ENCODE results near the gene PSMD1. TPM values are rescaled to one million over a fixed set of nuclear protein-coding genes. Genes with fewer than 3 reads are reported as not detected.
A peak's percentile ranks its signal among the peaks of the same experiment; 100 is the strongest.
"Not testable (repeated sequence)": the region's sequence is repeated elsewhere in the genome, so short reads cannot be mapped to it uniquely, and the experiment has no call there.

The PSMD1 gene
- total RNA-seq, 1 donor from 2014 or later = 59.0 TPM

- no peaks in the 10 kb centered on the region for H3K9me3 ChIP-seq
- intact Hi-C loops (cut with DNase I) = loop anchor here (10.0 kb wide), 1 partner anchor 92 kb away; no protein-coding TSS in a partner anchor
- no peaks in the 10 kb centered on the region for H3K36me3 ChIP-seq
- no peak overlapping the region for H3K4me3 ChIP-seq
- DNase-seq = no peak
- peaks cover 16% of the 10 kb centered on the region for H3K4me1 ChIP-seq
- no peak for ATAC-seq
- H3K27ac ChIP-seq = no peak overlapping the region
- TF ChIP-seq, protein P1, sequence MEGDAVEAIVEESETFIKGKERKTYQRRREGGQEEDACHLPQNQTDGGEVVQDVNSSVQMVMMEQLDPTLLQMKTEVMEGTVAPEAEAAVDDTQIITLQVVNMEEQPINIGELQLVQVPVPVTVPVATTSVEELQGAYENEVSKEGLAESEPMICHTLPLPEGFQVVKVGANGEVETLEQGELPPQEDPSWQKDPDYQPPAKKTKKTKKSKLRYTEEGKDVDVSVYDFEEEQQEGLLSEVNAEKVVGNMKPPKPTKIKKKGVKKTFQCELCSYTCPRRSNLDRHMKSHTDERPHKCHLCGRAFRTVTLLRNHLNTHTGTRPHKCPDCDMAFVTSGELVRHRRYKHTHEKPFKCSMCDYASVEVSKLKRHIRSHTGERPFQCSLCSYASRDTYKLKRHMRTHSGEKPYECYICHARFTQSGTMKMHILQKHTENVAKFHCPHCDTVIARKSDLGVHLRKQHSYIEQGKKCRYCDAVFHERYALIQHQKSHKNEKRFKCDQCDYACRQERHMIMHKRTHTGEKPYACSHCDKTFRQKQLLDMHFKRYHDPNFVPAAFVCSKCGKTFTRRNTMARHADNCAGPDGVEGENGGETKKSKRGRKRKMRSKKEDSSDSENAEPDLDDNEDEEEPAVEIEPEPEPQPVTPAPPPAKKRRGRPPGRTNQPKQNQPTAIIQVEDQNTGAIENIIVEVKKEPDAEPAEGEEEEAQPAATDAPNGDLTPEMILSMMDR (IDR thresholded peaks at IDR 0.05) = no peak
- H3K27me3 ChIP-seq = no peaks in the 10 kb centered on the region
Measured at GRCh38 chr2:231196592-231196991, 139.9 kb downstream of the PSMD1 start.

DNA sequence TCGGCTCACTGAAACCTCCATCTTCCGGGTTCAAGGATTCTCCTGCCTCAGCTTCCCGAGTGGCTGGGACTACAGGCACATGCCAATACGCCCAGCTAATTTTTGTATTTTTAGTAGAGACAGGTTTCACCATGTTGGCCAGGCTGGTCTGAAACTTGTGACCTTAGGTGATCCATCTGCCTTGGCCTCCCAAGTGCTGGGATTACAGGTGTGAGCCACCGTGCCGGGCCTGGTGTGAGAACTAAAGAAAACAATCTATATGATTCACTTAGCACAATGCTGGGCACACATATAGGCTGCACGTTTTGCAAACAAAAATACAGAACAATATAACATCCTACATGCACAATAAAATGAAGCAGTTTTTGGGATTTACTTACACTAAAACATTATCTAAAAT lies 140.5 kb downstream of the PSMD1 start:
- not testable (repeated sequence) for DNase-seq, ATAC-seq, H3K27me3 ChIP-seq, H3K36me3 ChIP-seq, H3K27ac ChIP-seq, H3K9me3 ChIP-seq, H3K4me3 ChIP-seq
- intact Hi-C loops (cut with DNase I) = loop anchor here (10.0 kb wide), 1 partner anchor 92 kb away; no protein-coding TSS in a partner anchor
- H3K4me1 ChIP-seq = peaks cover 10% of the 10 kb centered on the region

DNA sequence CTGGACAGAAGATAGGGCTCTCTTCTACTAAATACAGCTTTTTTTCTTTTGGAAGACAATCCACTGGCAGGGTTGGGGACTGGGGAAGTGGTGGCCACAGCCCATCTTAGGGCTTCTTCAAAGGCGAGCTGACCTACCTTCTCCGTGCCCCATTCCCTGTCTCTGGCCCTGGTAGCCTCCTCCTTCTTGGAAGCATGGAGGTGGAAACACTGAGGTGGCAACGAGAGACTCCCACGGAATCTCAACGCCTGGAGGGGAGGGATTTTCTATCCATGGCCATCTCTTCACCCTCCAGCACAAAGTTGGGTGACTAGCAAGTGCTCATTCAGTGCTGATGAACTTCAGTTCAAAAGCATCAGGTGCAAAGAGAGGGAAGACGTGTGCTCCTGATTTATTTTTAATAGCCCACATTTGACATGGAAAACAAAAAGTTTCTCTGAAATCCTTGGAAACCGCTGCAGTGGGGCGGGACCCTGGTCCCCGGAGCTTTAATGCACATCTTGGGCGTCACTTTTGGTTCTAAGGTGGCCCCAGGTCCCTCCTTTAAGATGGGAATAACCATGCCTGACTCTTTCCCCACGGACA lies 141.1 kb downstream of the PSMD1 start:
- Histone ChIP-seq H3K4me3 (peak overlapping the region; percentile 87), H3K27ac (peak overlapping the region; percentile 53), H3K4me1 (peaks cover 10% of the 10 kb centered on the region), H3K27me3 (no peaks in the 10 kb centered on the region), H3K36me3 (no peaks in the 10 kb centered on the region), H3K9me3 (no peaks in the 10 kb centered on the region)
- TF ChIP-seq, protein P1 (IDR thresholded peaks at IDR 0.05) = no peak
- no peak for ATAC-seq
- DNase-seq = no peak
- intact Hi-C loops (cut with DNase I) = loop anchor here (10.0 kb wide), 1 partner anchor 93 kb away; no protein-coding TSS in a partner anchor

DNA sequence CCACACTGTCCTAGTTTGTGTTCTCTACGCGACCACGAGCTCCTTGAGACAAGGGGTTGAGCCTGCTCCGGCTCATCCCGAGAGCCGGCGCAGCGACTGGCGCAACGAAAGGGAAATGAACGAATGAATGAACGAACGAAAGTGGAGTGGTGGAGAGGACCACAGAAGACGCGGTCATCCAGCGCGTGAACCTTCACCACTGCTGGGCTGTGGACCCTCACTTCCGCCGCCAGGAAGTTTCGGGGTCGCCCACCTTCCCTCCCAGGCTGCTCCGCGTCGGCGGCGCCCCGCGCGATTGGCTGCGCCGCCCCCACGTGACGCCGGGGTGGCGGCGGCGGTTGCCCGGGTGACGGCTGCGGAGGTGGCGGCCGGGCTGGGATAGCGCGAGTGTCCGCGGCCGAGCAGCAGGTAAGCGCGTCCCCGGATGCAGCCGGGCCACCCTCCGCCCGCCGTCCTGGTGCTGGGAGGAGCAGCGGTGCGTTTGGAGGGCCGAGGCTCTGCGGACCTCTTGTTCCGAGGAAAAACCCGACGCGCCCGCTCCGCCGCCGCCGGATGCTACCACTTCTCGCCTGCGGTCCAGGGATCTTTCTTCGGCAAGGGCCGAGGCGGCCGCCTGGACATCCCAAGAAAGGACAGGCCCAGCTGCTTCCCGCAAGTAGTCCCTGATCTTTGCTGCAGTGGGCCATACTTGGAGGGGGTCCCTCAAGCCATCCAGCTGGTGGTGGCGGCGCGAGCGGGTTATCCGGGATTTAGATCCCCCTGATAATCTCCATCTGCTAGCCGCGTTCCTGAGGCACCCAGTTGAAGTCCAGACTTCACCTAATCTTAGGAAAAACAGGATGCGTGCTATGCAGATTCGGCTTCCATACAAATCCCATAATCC lies 141.9 kb downstream of the PSMD1 start, which contains the start of gene ARMC9:
TSS of gene ARMC9 (plus strand) at position 341 of the 883 bp plus-strand sequence. CDS start 7,608 bp downstream, outside the sequence.
- Histone ChIP-seq H3K27me3 (no peaks in the 10 kb centered on the region), H3K4me3 (peak within 1 kb of the TSS; percentile 87), H3K36me3 (no peaks in the 10 kb centered on the region), H3K9me3 (no peaks in the 10 kb centered on the region), H3K27ac (peak within 1 kb of the TSS; percentile 53), H3K4me1 (peaks cover 10% of the 10 kb centered on the region)
- peak; percentile 98 for ATAC-seq
- peak; percentile 91 for DNase-seq
- TF ChIP-seq, protein P1 (IDR thresholded peaks at IDR 0.05) = no peak
- intact Hi-C loops (cut with DNase I) = loop anchor here (10.0 kb wide), 1 partner anchor 94 kb away; no protein-coding TSS in a partner anchor

GRCh38 chr2:231199219-231199618 lies 142.6 kb downstream of the PSMD1 start:
- intact Hi-C loops (cut with DNase I) = loop anchor here (10.0 kb wide), 1 partner anchor 94 kb away; no protein-coding TSS in a partner anchor
- TF ChIP-seq, protein P1 (IDR thresholded peaks at IDR 0.05) = no peak
- no peaks in the 10 kb centered on the region for H3K9me3 ChIP-seq
- no peaks in the 10 kb centered on the region for H3K36me3 ChIP-seq
- DNase-seq = no peak
- peak overlapping the region; percentile 87 for H3K4me3 ChIP-seq
- peaks cover 10% of the 10 kb centered on the region for H3K4me1 ChIP-seq
- H3K27me3 ChIP-seq = no peaks in the 10 kb centered on the region
- H3K27ac ChIP-seq = peak overlapping the region; percentile 53
- ATAC-seq = no peak

All from upper lobe of right lung (tissue), 1 donor.